Transverse colon (tissue), 4 donors: ENCODE measurements around the gene MUC6. TPM values are rescaled to one million over a fixed set of nuclear protein-coding genes. Genes with fewer than 3 reads are reported as not detected.

Experiments
- DNase-seq: peaks from one replicate; pipeline ENCODE4 v3.0.0-alpha.2; 2019
- H3K27ac ChIP-seq, 4 donors: fragments of 200-600 bp; sonication (generic); 2 replicates each; pipeline ENCODE4 v1.5.1; 2016 to 2018; ENCODE audit warnings: inconsistent platforms in 4 of 4
- H3K27me3 ChIP-seq: fragments of 200-600 bp; sonication (generic); 2 replicates; pipeline ENCODE4 v1.5.1; 2017; ENCODE audit warnings: inconsistent platforms
- H3K36me3 ChIP-seq, 4 donors: fragments of 200-600 bp; sonication (generic); 2 replicates each; pipeline ENCODE4 v1.5.1; 2017 to 2019; ENCODE audit warnings: inconsistent platforms in 4 of 4
- H3K4me1 ChIP-seq, 4 donors: fragments of 200-600 bp; sonication (generic); 2 replicates each; pipeline ENCODE4 v1.5.1; 2017 to 2020; ENCODE audit warnings: inconsistent platforms in 4 of 4
- H3K4me3 ChIP-seq, 4 donors: fragments of 200-600 bp; sonication (generic); 1 replicate in 1 of 4; 2 replicates in 3 of 4; pipeline versions ENCODE4 v1.5.1 to v1.6.1; 2017 to 2019; ENCODE audit warnings: inconsistent platforms in 4 of 4
- H3K9me3 ChIP-seq, 2 donors: fragments of 200-600 bp; sonication (generic); 2 replicates each; pipeline ENCODE4 v1.5.1; 2017 to 2019; ENCODE audit warnings: inconsistent platforms in 2 of 2
- EP300 ChIP-seq: sonication (generic); formaldehyde crosslinking; IDR thresholded peaks from one replicate; pipeline ENCODE4 v1.6.1; 2017; ENCODE audit warnings: antibody characterized with exemption, low read depth
- POLR2A ChIP-seq: fragments of 450-650 bp; IDR thresholded peaks from one replicate; pipeline ENCODE4 v1.6.1; 2016; ENCODE audit warnings: antibody characterized with exemption, mild to moderate bottlenecking, moderate library complexity
- POLR2AphosphoS5 ChIP-seq, 3 donors: sonication (generic); formaldehyde crosslinking; IDR thresholded peaks; one replicate each; pipeline ENCODE4 v1.6.1; 2016; ENCODE audit warnings: antibody characterized with exemption in 3 of 3
- WGBS, 2 donors: methylation state at CpG; one replicate each; pipeline ENCODE4 v1.1.5; 2018; ENCODE audit warnings: low coverage in 1 of 2; 5-methylcytosine and 5-hydroxymethylcytosine counted together
- in situ Hi-C, 4 donors: fragments of 200-750 bp; cut with MboI; loops; one replicate each; pipeline versions ENCODE4 v1.15.0 to v1.15.1; 2017; ENCODE audit warnings: low sequenced_read_pairs in 3 of 4, low pct_ligation_motif_present in 1 of 4, low pct_unique_long_range_greater_than_20kb in 1 of 4
- intact Hi-C: fragments of 100-400 bp; cut with DNase I; formaldehyde crosslinking; loops from one replicate; pipeline ENCODE4 v1.15.1; 2023; ENCODE audit warnings: low total_unique reads
- total RNA-seq, 4 donors: library from RNA; depleted of rRNA; stranded (reverse); fragments of >200 nt; gene quantifications; one replicate each; pipeline ENCODE4 v1.1.0, GENCODE V29; 2016
- TF ChIP-seq, protein P1 (sequence below), 5 experiments: fragments of 200-600 bp in 3 of 5; fragments of 450-650 bp in 2 of 5; sonication (generic) in 3 of 5; IDR thresholded peaks; 1 replicate in 2 of 5; 2 replicates in 3 of 5; pipeline ENCODE4 v1.5.1; 2016 to 2017; ENCODE audit warnings: antibody characterized with exemption in 5 of 5, inconsistent platforms in 3 of 5, mild to moderate bottlenecking in 2 of 5, moderate library complexity in 1 of 5

Gene MUC6
- total RNA-seq, 4 donors from 2014 or later: not detected

DNA sequence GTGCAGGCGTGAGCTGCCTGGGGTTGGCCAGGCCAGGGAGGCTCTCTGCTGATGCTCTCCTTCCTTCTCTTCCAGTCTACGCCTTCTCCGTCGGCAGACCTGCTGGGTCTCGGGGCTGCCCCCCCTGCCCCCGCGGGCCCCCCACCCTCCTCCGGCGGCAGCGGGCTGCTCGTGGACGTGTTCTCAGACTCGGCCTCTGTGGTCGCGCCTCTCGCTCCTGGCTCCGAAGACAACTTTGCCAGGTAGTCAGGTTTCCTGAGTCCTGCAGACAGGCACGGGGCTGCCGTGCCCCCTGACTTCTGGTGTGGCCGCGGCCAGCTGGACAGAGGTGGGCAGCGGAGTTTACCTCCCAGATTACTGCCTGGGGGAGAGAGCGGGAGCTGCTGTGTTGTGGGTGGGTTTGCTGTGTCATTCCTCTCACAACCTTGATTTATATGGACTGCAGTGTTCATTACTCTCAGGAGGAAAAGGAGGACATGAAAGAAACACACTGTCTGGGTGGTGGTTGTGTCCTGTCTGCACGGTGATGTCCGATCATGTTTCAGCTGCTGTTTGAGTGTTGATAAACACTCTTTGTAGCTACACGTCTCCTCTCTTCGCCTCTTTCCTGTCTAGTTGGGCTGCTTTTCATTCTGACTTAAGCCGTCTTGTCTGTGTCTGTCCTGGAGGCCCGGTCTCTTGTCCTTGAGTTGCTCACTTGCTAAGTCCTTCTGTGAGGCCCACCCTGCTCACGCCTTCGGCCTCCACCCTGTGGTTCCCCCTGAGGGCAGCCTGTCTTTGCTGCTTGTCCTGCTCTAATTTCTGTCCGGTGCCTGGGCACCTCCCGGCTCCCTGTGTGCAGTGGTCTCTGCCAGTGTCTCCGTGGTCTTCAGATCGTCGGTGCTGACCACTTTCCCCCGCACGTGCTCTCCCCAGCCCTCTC is 35.9 kb downstream of the MUC6 start:
- in situ Hi-C loops (no loop called here), intact Hi-C loops (no loop called here)
- Histone ChIP-seq H3K4me1 (no peaks in the 10 kb centered on the region), H3K27ac (no peak overlapping the region), H3K4me3 (no peak overlapping the region), H3K27me3 (no peaks in the 10 kb centered on the region), H3K9me3 (no peaks in the 10 kb centered on the region), H3K36me3 (peaks cover 0 to 26% (median 9%) of the 10 kb centered on the region in 4 donors)
- TF ChIP-seq, protein P1, sequence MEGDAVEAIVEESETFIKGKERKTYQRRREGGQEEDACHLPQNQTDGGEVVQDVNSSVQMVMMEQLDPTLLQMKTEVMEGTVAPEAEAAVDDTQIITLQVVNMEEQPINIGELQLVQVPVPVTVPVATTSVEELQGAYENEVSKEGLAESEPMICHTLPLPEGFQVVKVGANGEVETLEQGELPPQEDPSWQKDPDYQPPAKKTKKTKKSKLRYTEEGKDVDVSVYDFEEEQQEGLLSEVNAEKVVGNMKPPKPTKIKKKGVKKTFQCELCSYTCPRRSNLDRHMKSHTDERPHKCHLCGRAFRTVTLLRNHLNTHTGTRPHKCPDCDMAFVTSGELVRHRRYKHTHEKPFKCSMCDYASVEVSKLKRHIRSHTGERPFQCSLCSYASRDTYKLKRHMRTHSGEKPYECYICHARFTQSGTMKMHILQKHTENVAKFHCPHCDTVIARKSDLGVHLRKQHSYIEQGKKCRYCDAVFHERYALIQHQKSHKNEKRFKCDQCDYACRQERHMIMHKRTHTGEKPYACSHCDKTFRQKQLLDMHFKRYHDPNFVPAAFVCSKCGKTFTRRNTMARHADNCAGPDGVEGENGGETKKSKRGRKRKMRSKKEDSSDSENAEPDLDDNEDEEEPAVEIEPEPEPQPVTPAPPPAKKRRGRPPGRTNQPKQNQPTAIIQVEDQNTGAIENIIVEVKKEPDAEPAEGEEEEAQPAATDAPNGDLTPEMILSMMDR (IDR thresholded peaks at IDR 0.05): no peak
- TF ChIP-seq POLR2A (no peak), POLR2AphosphoS5 (IDR thresholded peaks at IDR 0.05) (no peak), EP300 (no peak)
- DNase-seq: no peak
- WGBS, 2 donors: 93 to 94% methylated on average over 6 to 37 of the region's 38 CpGs

DNA sequence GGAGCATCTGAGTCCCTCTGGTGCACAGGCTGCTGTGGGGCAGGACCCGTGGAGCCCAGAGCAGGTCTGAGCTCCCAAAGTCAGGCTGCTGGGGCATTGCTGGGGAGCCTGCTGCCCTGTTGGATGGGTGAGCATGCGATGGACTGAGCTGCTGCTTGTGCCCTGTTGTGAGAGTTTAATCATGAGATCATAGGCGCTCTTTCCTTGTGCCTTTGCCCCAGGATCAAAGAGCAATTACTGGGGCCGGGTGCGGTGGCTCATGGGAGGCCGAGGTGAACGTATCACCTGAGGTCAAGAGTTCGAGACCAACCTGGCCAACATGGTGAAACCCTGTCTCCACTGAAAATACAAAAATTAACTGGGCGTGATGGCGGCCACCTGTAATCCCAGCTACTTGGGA is 37.5 kb downstream of the MUC6 start:
- Histone ChIP-seq H3K27ac (no peak overlapping the region), H3K9me3 (no peaks in the 10 kb centered on the region), H3K4me1 (no peaks in the 10 kb centered on the region), H3K4me3 (no peak overlapping the region), H3K27me3 (no peaks in the 10 kb centered on the region), H3K36me3 (peaks cover 0 to 22% (median 10%) of the 10 kb centered on the region in 4 donors)
- 87 to 100% methylated on average over 2 to 10 of the region's 10 CpGs for WGBS, 2 donors
- intact Hi-C loops: no loop called here
- no peak for TF ChIP-seq POLR2AphosphoS5 (IDR thresholded peaks at IDR 0.05)
- no peak for DNase-seq
- in situ Hi-C loops: no loop called here

DNA sequence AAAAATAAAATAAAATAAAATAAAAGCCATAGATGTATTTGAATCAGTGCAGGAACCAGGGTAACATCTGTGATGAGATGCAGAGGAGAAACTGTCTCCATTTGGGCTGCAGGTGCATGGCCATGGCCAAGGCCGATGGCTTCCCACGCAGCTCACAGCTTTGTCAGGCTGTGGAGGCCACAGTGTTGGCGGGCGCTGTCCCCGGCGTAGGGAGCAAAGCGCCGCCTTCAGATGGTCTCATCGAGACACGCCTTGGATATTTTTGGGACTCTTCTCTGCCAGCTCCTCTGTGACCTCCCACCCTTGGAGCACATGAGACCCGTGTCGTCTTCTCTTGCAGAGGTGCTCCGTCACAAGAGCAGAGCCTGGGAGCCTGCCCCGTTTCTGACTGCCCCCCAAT is 38.6 kb downstream of the MUC6 start:
- WGBS, 2 donors: 88 to 90% methylated on average over 4 to 14 of the region's 14 CpGs
- in situ Hi-C loops: no loop called here
- TF ChIP-seq, protein P1 (IDR thresholded peaks at IDR 0.05): no peak
- TF ChIP-seq POLR2A (no peak), EP300 (no peak), POLR2AphosphoS5 (IDR thresholded peaks at IDR 0.05) (no peak)

DNA sequence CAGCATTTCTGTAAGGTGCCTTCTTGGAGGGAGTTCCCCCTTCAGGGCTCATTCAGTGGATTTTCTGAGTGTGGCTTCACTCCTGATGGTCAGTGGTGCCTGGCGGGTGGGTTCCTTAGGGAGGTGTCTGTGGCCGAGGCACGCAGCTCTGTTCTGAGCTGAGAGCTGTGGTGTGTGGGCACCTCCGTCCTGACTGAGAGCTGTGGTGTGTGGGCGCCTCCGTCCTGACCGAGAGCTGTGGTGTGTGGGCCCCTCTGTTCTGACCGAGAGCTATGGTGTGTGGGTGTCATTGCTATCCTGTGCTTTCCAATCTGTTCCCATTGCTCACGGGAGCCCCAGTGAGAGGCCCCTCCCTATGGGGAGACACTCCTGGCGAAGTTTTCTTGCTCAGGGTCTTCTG is 39.8 kb downstream of the MUC6 start:
- Histone ChIP-seq H3K4me1 (no peaks in the 10 kb centered on the region), H3K36me3 (peaks cover 0 to 36% (median 9%) of the 10 kb centered on the region in 4 donors), H3K4me3 (no peak overlapping the region), H3K27me3 (no peaks in the 10 kb centered on the region), H3K27ac (no peak overlapping the region), H3K9me3 (no peaks in the 10 kb centered on the region)
- DNase-seq: no peak
- 79 to 80% methylated on average over 1 to 10 of the region's 10 CpGs for WGBS, 2 donors
- TF ChIP-seq, protein P1 (IDR thresholded peaks at IDR 0.05): no peak
- TF ChIP-seq EP300: no peak
- no peak for TF ChIP-seq POLR2A
- no peak for TF ChIP-seq POLR2AphosphoS5 (IDR thresholded peaks at IDR 0.05)
- intact Hi-C loops: no loop called here
- in situ Hi-C loops: no loop called here

More for the DNA sequence above, 38.6 kb downstream of the MUC6 start:
- H3K4me1 ChIP-seq: no peaks in the 10 kb centered on the region
- H3K27me3 ChIP-seq: no peaks in the 10 kb centered on the region
- H3K36me3 ChIP-seq: peaks cover 0 to 33% (median 7%) of the 10 kb centered on the region in 4 donors
- H3K4me3 ChIP-seq: no peak overlapping the region
- intact Hi-C loops: no loop called here
- DNase-seq: no peak
- H3K27ac ChIP-seq: no peak overlapping the region
- H3K9me3 ChIP-seq: no peaks in the 10 kb centered on the region
